ENCODE measurements around the gene EPS8L2. TPM values are rescaled to one million over a fixed set of nuclear protein-coding genes. Genes with fewer than 3 reads are reported as not detected.

Gene EPS8L2
- total RNA-seq, 4 donors from 2014 or later, result 5.6 to 31.6 (median 24.9) TPM

Other genes with a start within 250 kb of the EPS8L2 start
- gene RNH1, start 199.0 kb upstream of the EPS8L2 start, total RNA-seq, result 100 to 1,000 TPM; 280 to 367 (median 334) TPM
- gene HRAS, start 170.7 kb upstream of the EPS8L2 start, total RNA-seq, result 10 to 100 TPM; 45.7 to 85.2 (median 61.7) TPM
- under 1 TPM in 2 of 4 donors, not detected in 2; 0.19 to 0.33 TPM for gene LRRC56, start 168.7 kb upstream of the EPS8L2 start, total RNA-seq
- gene LMNTD2, start 145.5 kb upstream of the EPS8L2 start, total RNA-seq, result 1 to 10 TPM in 3 of 4 donors, under 1 TPM in 1; 0.52 to 3.1 (median 1.7) TPM
- gene RASSF7, start 145.3 kb upstream of the EPS8L2 start, total RNA-seq, result 10 to 100 TPM in 3 of 4 donors, 1 to 10 TPM in 1; 2.9 to 24.4 (median 13.7) TPM
- gene PHRF1, start 129.8 kb upstream of the EPS8L2 start, total RNA-seq, result 10 to 100 TPM; 24.5 to 38.2 (median 28.7) TPM
- 10 to 100 TPM; 11.3 to 39.6 (median 14.2) TPM for gene IRF7, start 90.3 kb upstream of the EPS8L2 start, total RNA-seq
- 1 to 10 TPM in 1 of 4 donors, not detected in 3; 1.3 TPM for gene CDHR5, start 81.3 kb upstream of the EPS8L2 start, total RNA-seq
- gene SCT, start 79.0 kb upstream of the EPS8L2 start, total RNA-seq, result not detected
- 1 to 10 TPM in 1 of 4 donors, under 1 TPM in 2, not detected in 1; 0.26 to 1.1 (median 0.42) TPM for gene DRD4, start 69.0 kb upstream of the EPS8L2 start, total RNA-seq
- gene DEAF1, start 11.0 kb upstream of the EPS8L2 start, total RNA-seq, result 10 to 100 TPM; 24.9 to 57.1 (median 39.4) TPM
- gene TMEM80, start 10.4 kb upstream of the EPS8L2 start, total RNA-seq, result 10 to 100 TPM; 27.4 to 55.2 (median 39.6) TPM
- 100 to 1,000 TPM; 168 to 231 (median 186) TPM for gene TALDO1, start 41.2 kb downstream of the EPS8L2 start, total RNA-seq
- gene GATD1, start 71.3 kb downstream of the EPS8L2 start, total RNA-seq, result 10 to 100 TPM; 24.0 to 37.7 (median 28.9) TPM
- 1 to 10 TPM in 3 of 4 donors, under 1 TPM in 1; 0.42 to 3.3 (median 2.6) TPM for gene CEND1, start 83.9 kb downstream of the EPS8L2 start, total RNA-seq
- 10 to 100 TPM in 1 of 4 donors, 1 to 10 TPM in 3; 5.0 to 11.0 (median 9.5) TPM for gene SLC25A22, start 92.0 kb downstream of the EPS8L2 start, total RNA-seq
- gene PIDD1, start 99.0 kb downstream of the EPS8L2 start, total RNA-seq, result 10 to 100 TPM in 2 of 4 donors, 1 to 10 TPM in 2; 5.3 to 18.7 (median 9.6) TPM
- 100 to 1,000 TPM; 318 to 813 (median 686) TPM for gene RPLP2, start 103.7 kb downstream of the EPS8L2 start, total RNA-seq
- gene PNPLA2, start 112.7 kb downstream of the EPS8L2 start, total RNA-seq, result 100 to 1,000 TPM in 1 of 4 donors, 10 to 100 TPM in 3; 62.8 to 107 (median 77.6) TPM
- 1 to 10 TPM; 5.3 to 8.4 (median 7.0) TPM for gene CRACR2B, start 121.7 kb downstream of the EPS8L2 start, total RNA-seq
- 100 to 1,000 TPM; 219 to 730 (median 352) TPM for gene CD151, start 126.7 kb downstream of the EPS8L2 start, total RNA-seq
- 100 to 1,000 TPM in 2 of 4 donors, 10 to 100 TPM in 2; 71.4 to 189 (median 92.3) TPM for gene POLR2L, start 136.3 kb downstream of the EPS8L2 start, total RNA-seq
- gene TSPAN4, start 136.6 kb downstream of the EPS8L2 start, total RNA-seq, result 100 to 1,000 TPM in 3 of 4 donors, 10 to 100 TPM in 1; 81.4 to 156 (median 129) TPM
- gene CHID1, start 204.6 kb downstream of the EPS8L2 start, total RNA-seq, result 10 to 100 TPM; 37.4 to 55.4 (median 47.2) TPM
- 10 to 100 TPM; 49.5 to 82.6 (median 72.2) TPM for gene AP2A2, start 219.6 kb downstream of the EPS8L2 start, total RNA-seq